GM15510 (cell line): Measurements from ENCODE around the gene CIAPIN1.

Experiments used
- POLR2A ChIP-seq: IDR thresholded peaks from 3 replicates; pipeline ENCODE4 v1.6.1; 2011; ENCODE audit warnings: borderline replicate concordance; ENCODE audit not compliant: insufficient read length; ENCODE audit errors: extremely low read depth

The CIAPIN1 gene

DNA sequence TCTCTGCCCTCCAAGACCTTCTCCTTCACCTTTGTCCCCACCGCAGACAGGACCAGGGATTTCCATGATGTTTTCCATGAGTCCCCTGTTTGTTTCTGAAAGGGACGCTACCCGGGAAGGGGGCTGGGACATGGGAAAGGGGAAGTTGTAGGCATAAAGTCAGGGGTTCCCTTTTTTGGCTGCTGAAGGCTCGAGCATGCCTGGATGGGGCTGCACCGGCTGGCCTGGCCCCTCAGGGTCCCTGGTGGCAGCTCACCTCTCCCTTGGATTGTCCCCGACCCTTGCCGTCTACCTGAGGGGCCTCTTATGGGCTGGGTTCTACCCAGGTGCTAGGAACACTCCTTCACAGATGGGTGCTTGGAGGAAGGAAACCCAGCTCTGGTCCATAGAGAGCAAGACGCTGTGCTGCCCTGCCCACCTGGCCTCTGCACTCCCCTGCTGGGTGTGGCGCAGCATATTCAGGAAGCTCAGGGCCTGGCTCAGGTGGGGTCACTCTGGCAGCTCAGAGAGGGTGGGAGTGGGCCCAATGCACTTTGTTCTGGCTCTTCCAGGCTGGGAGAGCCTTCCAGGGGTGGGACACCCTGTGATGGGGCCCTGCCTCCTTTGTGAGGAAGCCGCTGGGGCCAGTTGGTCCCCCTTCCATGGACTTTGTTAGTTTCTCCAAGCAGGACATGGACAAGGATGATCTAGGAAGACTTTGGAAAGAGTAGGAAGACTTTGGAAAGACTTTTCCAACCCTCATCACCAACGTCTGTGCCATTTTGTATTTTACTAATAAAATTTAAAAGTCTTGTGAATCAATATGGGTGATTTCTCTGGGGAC, 62.7 kb downstream of the CIAPIN1 start:
- no peak for TF ChIP-seq POLR2A

DNA sequence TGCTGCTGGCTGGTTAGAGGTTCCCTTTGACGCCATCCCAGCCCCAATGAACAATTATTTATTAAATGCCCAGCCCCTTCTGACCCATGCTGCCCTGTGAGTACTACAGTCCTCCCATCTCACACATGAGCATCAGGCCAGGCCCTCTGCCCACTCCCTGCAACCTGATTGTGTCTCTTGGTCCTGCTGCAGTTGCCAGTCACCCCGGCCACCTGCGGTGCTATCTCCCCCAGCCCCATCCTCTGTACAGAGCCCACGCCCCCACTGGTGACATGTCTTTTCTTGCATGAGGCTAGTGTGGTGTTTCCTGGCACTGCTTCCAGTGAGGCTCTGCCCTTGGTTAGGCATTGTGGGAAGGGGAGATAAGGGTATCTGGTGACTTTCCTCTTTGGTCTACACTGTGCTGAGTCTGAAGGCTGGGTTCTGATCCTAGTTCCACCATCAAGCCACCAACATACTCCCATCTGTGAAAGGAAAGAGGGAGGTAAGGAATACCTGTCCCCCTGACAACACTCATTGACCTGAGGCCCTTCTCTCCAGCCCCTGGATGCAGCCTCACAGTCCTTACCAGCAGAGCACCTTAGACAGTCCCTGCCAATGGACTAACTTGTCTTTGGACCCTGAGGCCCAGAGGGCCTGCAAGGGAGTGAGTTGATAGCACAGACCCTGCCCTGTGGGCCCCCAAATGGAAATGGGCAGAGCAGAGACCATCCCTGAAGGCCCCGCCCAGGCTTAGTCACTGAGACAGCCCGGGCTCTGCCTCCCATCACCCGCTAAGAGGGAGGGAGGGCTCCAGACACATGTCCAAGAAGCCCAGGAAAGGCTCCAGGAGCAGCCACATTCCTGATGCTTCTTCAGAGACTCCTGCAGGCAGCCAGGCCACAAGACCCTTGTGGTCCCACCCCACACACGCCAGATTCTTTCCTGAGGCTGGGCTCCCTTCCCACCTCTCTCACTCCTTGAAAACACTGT, 63.6 kb downstream of the CIAPIN1 start:
- TF ChIP-seq POLR2A = no peak

DNA sequence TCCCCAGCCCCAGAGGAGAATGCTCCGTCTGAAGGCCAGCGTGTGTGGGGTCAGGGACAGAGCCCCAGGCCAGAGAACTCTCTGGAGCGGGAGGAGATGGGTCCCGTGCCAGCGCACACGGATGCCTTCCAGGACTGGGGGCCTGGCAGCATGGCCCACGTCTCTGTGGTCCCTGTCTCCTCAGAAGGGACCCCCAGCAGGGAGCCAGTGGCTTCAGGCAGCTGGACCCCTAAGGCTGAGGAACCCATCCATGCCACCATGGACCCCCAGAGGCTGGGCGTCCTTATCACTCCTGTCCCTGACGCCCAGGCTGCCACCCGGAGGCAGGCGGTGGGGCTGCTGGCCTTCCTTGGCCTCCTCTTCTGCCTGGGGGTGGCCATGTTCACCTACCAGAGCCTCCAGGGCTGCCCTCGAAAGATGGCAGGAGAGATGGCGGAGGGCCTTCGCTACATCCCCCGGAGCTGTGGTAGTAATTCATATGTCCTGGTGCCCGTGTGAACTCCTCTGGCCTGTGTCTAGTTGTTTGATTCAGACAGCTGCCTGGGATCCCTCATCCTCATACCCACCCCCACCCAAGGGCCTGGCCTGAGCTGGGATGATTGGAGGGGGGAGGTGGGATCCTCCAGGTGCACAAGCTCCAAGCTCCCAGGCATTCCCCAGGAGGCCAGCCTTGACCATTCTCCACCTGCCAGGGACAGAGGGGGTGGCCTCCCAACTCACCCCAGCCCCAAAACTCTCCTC, 64.5 kb downstream of the CIAPIN1 start:
- no peak for TF ChIP-seq POLR2A

DNA sequence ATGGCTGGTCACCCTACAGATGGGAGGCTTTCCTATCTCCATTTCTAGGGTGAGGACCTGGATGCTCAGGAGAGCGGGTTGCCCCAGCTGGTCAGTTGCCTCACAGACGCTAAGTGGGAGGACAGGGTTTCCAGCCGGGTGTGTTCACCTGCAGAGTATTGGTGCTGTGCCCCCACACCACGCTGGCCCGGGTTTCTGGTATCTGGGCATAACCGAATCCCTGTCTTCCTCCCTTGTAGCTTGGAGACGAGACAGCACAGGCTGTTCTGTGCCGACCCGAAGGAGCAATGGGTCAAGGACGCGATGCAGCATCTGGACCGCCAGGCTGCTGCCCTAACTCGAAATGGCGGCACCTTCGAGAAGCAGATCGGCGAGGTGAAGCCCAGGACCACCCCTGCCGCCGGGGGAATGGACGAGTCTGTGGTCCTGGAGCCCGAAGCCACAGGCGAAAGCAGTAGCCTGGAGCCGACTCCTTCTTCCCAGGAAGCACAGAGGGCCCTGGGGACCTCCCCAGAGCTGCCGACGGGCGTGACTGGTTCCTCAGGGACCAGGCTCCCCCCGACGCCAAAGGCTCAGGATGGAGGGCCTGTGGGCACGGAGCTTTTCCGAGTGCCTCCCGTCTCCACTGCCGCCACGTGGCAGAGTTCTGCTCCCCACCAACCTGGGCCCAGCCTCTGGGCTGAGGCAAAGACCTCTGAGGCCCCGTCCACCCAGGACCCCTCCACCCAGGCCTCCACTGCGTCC, 65.2 kb downstream of the CIAPIN1 start:
- no peak for TF ChIP-seq POLR2A

DNA sequence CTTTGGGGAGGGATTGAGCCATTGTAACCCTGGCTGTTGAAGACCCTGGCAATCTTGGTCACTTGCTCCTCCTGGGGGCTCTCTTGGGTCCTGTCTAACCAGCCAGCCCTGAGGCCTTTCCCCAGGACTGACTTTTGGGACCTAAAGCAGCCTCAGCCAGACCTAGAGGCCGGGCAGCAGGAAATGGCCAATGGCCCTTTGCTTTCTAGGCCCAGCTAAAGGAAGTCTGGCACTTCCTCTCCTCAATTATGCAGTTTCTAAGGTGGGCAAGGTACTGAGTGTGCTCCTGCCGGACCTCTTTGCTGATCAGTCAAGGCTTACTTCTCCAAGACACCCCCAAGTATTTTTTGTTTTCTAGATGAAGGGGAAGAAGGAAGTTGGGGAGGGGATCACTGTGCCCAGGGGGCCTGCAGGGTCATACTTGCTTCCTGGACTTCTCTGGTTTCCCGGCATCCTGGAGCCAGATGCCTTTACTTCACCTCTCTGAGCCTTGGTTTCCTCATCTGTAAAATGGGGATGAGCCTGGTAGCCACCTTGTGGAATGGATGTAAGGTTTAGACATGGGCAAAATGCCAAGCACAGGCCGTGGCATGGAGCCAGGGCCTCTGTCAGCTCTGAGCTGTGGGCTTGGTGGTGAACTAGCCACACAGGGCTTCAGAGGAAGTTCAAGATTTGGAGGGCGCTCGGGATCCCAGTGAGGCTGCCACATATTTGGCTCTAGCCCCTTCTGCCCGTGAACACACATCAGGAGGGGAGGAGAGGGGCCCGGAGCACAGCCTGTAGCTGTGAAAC, 66.3 kb downstream of the CIAPIN1 start:
- no peak for TF ChIP-seq POLR2A

DNA sequence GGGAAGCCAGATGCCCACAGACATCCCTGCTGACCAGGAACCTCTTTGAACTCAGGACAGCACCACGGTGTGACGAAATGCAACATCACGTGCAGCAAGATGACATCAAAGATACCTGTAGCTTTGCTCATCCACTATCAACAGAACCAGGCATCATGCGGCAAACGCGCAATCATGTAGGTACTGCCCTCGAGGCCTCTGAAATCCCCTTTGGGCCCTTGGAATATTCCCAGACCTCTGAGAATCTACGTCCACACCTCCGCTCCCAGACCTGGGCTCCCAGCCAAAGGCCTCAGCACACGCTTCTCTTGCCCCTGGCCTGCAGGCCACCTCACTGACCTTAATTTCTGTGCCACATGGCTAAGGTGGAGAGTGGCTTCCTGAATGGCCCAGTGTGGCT, 67.6 kb downstream of the CIAPIN1 start:
- TF ChIP-seq POLR2A = no peak
